ENCODE measurements around the gene GSTT2. TPM values are rescaled to one million over a fixed set of nuclear protein-coding genes. Genes with fewer than 3 reads are reported as not detected.

The GSTT2 gene
- total RNA-seq, 1 donor from 2014 or later = 0.20 TPM

- no peak for DNase-seq (ENCODE audit: low read depth)
Observed at GRCh38 chr22:24008381-24009226, 28.7 kb downstream of the GSTT2 start.

- DNase-seq (ENCODE audit: low read depth) = no peak
Observed at GRCh38 chr22:24009227-24010017, 29.5 kb downstream of the GSTT2 start.

- DNase-seq (ENCODE audit: low read depth) = no peak
Observed at GRCh38 chr22:24010018-24010391, 30.1 kb downstream of the GSTT2 start.

DNA sequence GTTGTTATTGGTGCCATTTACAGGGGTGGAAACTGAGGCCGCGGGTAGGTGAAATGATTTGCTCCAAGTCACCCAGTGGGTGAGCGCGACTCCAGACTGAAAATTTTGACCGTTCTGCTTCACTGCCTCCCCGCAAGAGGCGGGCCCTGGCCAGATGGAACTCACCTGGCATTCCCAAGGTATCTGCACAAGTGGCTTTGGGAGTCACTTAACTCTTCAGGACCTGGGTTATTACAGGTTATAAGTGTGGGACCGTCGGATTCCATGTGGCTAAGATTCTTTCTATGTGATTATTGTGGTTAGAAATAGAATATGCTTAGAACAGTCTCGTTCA lies 31.8 kb downstream of the GSTT2 start:
- DNase-seq (ENCODE audit: low read depth) = no peak

- DNase-seq (ENCODE audit: low read depth) = no peak
Observed at GRCh38 chr22:24016156-24016555, 36.2 kb downstream of the GSTT2 start.

GRCh38 chr22:24021304-24021703 lies 41.4 kb downstream of the GSTT2 start:
- no peak for DNase-seq (ENCODE audit: low read depth)

DNA sequence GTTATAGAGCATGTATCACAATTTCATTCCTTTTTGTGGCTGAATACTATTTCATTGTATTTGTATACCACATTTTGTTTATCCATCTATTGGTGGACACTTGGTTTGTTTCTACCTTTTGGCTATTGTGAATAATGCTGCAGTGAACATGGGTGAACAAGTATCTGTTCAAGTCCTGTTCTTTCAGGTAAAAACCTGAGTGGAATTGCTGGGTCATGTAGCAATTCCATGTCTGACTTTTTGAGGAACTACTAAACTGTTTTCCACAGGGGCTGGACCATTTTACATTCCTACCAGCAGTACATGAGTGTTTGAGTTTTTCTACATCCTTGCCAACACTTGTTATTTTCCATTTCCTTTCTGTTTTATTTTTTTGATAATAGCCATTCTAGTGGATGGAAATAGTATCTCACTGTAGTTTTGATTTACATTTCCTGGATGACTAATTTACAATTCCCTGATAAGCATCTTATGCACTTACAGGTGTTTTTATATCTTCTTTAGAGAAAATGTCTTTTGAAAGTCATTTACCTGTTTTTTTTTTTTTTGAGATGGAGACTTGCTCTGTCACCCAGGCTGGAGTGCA lies 43.4 kb downstream of the GSTT2 start:
- no peak for DNase-seq (ENCODE audit: low read depth)

DNA sequence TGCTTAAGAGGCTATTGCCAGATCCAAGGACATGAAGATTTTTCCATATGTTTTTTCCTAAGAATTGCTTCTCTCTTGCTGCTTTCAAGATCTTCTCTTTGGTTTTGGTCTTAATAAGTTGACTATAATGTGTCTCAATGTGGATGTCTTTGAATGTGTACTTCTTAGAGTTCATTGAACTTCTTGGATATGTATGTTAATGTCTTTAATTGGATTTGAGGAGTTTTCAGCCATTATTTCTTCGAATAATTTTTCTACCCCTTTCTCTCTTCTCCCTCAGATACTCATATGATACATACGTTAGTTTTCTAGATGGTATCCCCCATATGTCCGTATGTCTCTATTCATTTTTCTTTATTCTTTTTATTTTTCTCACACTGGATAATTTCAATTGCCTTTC lies 44.4 kb downstream of the GSTT2 start:
- DNase-seq (ENCODE audit: low read depth) = no peak

DNA sequence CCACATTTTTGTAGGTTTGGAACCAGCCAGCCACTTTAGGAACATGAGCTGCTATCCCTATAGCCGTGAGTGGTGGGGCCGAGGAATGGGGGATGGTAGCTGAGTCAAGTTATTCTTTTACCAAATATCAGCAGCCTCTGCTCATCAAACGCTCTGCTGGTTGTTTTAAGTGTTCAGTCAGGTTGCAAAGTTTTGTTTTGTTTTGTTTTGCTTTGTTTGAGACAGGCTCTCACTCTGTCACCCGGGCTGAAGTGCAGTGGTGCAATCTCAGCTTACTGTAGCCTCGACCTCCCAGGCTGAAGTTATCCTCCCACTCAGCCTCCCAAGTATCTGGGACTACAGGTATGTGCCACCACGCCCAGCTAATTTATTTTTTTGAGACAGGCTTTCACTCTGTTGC lies 45.5 kb downstream of the GSTT2 start:
- peak; percentile 71 for DNase-seq (ENCODE audit: low read depth)

DNA sequence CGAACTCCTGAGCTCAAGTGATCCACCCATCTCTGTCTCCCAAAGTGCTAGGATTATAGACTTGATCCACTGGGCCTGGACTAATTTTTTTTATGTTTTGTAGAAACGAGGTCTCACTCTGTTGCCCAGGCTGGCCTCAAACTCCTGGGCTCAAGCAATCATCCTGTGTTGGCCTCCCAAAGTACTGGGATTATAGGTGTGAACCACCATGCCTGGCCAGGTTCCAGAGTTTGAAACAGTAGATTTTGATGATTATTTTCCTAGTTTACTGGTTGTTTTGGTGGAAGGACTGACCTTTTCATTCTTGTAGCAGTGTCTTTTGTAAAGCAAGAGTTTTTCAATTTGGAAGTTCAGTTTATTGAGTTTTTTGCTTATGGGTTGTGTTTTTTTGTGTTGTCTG lies 46.1 kb downstream of the GSTT2 start:
- DNase-seq (ENCODE audit: low read depth) = no peak

- DNase-seq (ENCODE audit: low read depth) = no peak
Observed at GRCh38 chr22:24026733-24027132, 46.8 kb downstream of the GSTT2 start.

GRCh38 chr22:24027389-24027975 lies 47.5 kb downstream of the GSTT2 start:
- DNase-seq (ENCODE audit: low read depth) = peak; percentile 42

GRCh38 chr22:24027991-24028390 lies 48.1 kb downstream of the GSTT2 start:
- no peak for DNase-seq (ENCODE audit: low read depth)

GRCh38 chr22:24028533-24028932 lies 48.6 kb downstream of the GSTT2 start:
- DNase-seq (ENCODE audit: low read depth) = no peak

DNA sequence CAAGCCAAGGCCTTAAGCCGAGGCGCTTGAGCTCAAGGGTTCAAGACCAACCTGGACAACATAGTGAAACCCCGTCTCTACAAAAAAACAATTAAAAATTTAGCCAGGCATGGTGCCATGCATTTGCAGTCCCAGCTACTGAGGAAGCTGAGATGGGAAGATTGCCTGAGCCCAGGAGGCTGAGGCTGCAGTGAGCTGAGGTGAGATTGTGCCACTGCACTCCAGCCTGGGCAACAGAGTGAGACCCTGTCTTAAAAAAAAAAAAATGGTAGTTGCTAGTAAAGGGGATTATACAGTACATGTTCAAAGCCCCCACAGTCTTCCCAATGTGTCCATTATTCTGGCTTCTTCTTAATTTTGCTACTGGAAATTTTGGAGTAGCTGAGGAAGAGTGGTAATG lies 49.4 kb downstream of the GSTT2 start:
- no peak for DNase-seq (ENCODE audit: low read depth)

DNA sequence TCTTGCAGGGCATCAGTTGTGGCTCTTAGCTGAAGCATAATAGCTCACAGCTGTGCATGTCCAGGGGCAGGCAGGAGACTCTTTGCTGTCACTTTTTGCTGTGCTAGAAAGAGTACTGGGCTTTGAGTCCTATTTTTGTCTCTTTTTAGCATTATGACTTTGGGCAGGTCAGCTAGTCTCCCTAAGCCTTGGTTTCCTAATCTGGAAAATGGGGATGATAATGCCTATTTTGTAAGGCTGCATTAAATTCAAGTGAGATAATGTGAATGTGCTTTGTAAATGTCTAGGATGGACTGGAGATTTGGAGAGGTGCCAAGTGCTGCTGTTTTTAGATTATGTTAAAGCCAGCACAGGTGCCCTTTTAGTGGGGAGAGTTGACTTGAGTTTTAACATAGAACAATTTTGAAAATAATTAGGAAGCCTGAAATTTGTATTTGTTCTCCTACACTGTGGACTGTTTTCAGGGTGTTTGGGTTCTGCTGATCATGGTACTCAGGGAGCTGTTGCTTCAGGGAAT lies 50.3 kb downstream of the GSTT2 start:
- no peak for DNase-seq (ENCODE audit: low read depth)

Other genes with a start within 250 kb of the GSTT2 start
- gene ZNF70, start 229.0 kb upstream of the GSTT2 start, total RNA-seq = 0.87 and 4.3 TPM in 2 replicates
- not detected in 2 replicates for gene VPREB3, start 225.7 kb upstream of the GSTT2 start, total RNA-seq
- gene C22orf15, start 217.1 kb upstream of the GSTT2 start, total RNA-seq = not detected in 2 replicates
- gene CHCHD10, start 212.2 kb upstream of the GSTT2 start, total RNA-seq = 0.69 and 8.3 TPM in 2 replicates
- gene MMP11, start 207.3 kb upstream of the GSTT2 start, total RNA-seq = 8.4 and 12.3 TPM in 2 replicates
- gene SMARCB1, start 193.2 kb upstream of the GSTT2 start, total RNA-seq = 35.2 and 83.7 TPM in 2 replicates
- gene DERL3, start 141.1 kb upstream of the GSTT2 start, total RNA-seq = 0.17 and 0.30 TPM in 2 replicates
- 18.2 and 22.8 TPM in 2 replicates for gene SLC2A11, start 122.3 kb upstream of the GSTT2 start, total RNA-seq
- gene MIF, start 85.8 kb upstream of the GSTT2 start, total RNA-seq = 213 and 324 TPM in 2 replicates
- 3.0 and 4.7 TPM in 2 replicates for gene GSTT2B, start 18.9 kb upstream of the GSTT2 start, total RNA-seq
- gene DDTL, start 13.2 kb upstream of the GSTT2 start, total RNA-seq = 1.6 and 1.7 TPM in 2 replicates
- gene DDT, start 5.7 kb upstream of the GSTT2 start, total RNA-seq = 124 and 130 TPM in 2 replicates
- gene GSTT4, start 25.3 kb downstream of the GSTT2 start, total RNA-seq = not detected in 2 replicates
- gene CABIN1, start 31.2 kb downstream of the GSTT2 start, total RNA-seq = 13.0 and 57.3 TPM in 2 replicates
- 0.10 TPM in 1 of 2 replicates, not detected in the other for gene SUSD2, start 201.4 kb downstream of the GSTT2 start, total RNA-seq

Measured in renal cortical epithelial cell (primary cell).